Muscle of leg (tissue), 16 donors: ENCODE data around the gene GABRR3. TPM values are rescaled to one million over a fixed set of nuclear protein-coding genes. Genes with fewer than 3 reads are reported as not detected.

Source experiments
- DNase-seq: peaks from one replicate; pipeline ENCODE4 v3.0.0; 2013
- H3K27ac ChIP-seq: one replicate; pipeline ENCODE4 v1.5.1; 2013; ENCODE audit warnings: mild to moderate bottlenecking, low read length, control low read depth
- H3K27me3 ChIP-seq: one replicate; pipeline ENCODE4 v1.6.1; 2013; ENCODE audit warnings: low read length; ENCODE audit not compliant: control insufficient read depth, insufficient read depth
- H3K36me3 ChIP-seq: one replicate; pipeline ENCODE4 v1.6.1; 2013; ENCODE audit warnings: low read length; ENCODE audit not compliant: control insufficient read depth, insufficient read depth
- H3K4me1 ChIP-seq: one replicate; pipeline ENCODE4 v1.6.1; 2013; ENCODE audit warnings: low read length; ENCODE audit not compliant: control insufficient read depth, insufficient read depth
- H3K4me3 ChIP-seq: one replicate; pipeline ENCODE4 v1.5.1; 2013; ENCODE audit warnings: low read length, control low read depth
- H3K9me3 ChIP-seq: replicated peaks from 2 replicates; pipeline ENCODE4 v1.6.1; 2013; ENCODE audit warnings: low read depth, low read length; ENCODE audit not compliant: control insufficient read depth
- WGBS: methylation state at CpG from one replicate; pipeline ENCODE4 v1.1.5; 2013; ENCODE audit warnings: missing lambda C conversion rate; ENCODE audit not compliant: insufficient coverage; 5-methylcytosine and 5-hydroxymethylcytosine counted together
- long read RNA-seq, 11 donors: transcript quantifications; one replicate each; lab custom pipeline, GENCODE V29; 2026
- polyA plus RNA-seq, 8 donors: library from polyadenylated mRNA; unstranded; fragments of 120-200 nt; gene quantifications; one replicate each; pipeline versions ENCODE4 v1.2.1 to v1.2.3, GENCODE V29; 2013; ENCODE audit warnings: inconsistent platforms in 1 of 8, low replicate concordance in 1 of 8; ENCODE audit not compliant: insufficient read length in 8 of 8, insufficient read depth in 1 of 8
- total RNA-seq: library from RNA; stranded (reverse); fragments of 120-200 nt; gene quantifications from one replicate; pipeline ENCODE4 v1.2.4, GENCODE V29; 2013

Gene GABRR3
- total RNA-seq (not detected), polyA plus RNA-seq (not detected)
- long read RNA-seq, donor 1, result 0 reads
- long read RNA-seq, donor 2, result 0 reads
- long read RNA-seq, donor 3, result 0 reads
- long read RNA-seq, donor 4, result 0 reads
- long read RNA-seq, donor 5, result 0 reads
- long read RNA-seq, donor 6, result 0 reads
- long read RNA-seq, donor 7, result 0 reads
- long read RNA-seq, donor 8, result 0 reads
- long read RNA-seq, donor 9, result 0 reads
- long read RNA-seq, donor 10, result 0 reads
- long read RNA-seq, donor 11, result 0 reads

DNA sequence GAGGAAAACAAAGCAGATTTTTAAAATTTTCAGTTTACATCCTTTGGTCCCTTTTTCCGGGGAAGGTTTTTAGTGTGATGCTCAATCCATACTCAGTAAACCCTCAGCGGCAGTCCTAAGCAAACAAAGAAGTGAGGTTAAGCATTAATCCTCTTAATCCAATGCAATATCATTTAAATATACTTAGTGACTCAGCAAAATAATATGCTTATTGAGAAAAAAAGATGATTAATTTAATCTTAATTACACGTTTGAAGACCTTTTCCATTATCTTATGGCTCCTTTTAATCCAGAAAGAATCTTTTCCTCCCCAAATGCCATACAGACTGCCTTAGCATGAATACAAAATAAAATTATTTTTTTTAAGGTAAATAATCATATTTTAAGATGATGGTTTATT, at the start of gene GABRR3:
GABRR3 (minus strand) TSS at position 108 of the 400 bp plus-strand sequence. CDS start 328 bp downstream, outside the sequence.
- Histone ChIP-seq H3K27me3 (no peaks in the 10 kb centered on the region), H3K4me3 (no peak within 1 kb of the TSS), H3K4me1 (no peaks in the 10 kb centered on the region), H3K36me3 (no peaks in the 10 kb centered on the region), H3K9me3 (no peaks in the 10 kb centered on the region), H3K27ac (no peak within 1 kb of the TSS)
- WGBS, result no CpG with 5 or more reads among the region's 3 CpGs
- DNase-seq, result no peak

DNA sequence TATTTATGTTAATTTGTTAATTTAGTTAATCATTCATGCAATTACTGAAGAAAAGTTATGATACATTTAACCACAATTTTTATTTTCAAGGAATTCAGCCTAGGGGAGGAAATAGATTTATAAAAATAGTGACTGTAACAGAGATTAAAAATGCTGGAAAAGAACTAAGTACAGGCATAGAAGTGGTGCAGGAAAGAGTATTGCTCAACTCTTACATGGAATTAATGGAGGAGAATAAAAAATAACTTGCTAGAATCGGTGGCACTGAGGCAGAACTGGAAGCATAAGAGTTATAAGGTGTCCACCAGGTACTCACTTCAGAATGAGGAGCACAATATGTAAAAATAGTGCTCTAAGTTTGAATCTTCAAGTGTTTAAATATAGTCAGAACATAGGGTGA, 38.4 kb upstream of the GABRR3 start:
- Histone ChIP-seq H3K36me3 (no peaks in the 10 kb centered on the region), H3K4me3 (no peak overlapping the region), H3K9me3 (no peaks in the 10 kb centered on the region), H3K27ac (no peak overlapping the region), H3K27me3 (no peaks in the 10 kb centered on the region), H3K4me1 (no peaks in the 10 kb centered on the region)
- no peak for DNase-seq
- WGBS, result 33% methylated on average over 1 of the region's 1 CpG

DNA sequence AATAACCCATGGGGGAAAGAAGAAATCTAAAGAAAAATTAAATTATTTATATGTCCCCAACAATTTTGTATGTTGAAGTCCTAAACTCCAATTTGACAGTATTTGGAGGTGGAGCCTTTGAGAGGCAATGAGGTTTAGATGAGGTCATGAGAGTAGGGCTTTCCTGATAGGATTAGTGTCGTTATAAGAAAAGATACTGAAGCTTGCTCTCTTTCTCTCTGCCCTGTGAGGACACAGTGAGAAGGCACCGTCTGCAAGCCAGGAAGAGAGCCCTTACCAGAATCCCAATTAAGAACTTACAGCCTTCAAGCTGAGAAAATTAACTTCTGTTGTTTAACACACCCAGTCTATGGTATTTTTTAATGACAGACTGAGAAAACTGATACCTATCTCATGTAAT, 35.7 kb upstream of the GABRR3 start:
- Histone ChIP-seq H3K36me3 (no peaks in the 10 kb centered on the region), H3K27me3 (no peaks in the 10 kb centered on the region), H3K27ac (no peak overlapping the region), H3K4me1 (no peaks in the 10 kb centered on the region), H3K4me3 (no peak overlapping the region), H3K9me3 (no peaks in the 10 kb centered on the region)
- no CpG with 5 or more reads among the region's 2 CpGs for WGBS
- no peak for DNase-seq

DNA sequence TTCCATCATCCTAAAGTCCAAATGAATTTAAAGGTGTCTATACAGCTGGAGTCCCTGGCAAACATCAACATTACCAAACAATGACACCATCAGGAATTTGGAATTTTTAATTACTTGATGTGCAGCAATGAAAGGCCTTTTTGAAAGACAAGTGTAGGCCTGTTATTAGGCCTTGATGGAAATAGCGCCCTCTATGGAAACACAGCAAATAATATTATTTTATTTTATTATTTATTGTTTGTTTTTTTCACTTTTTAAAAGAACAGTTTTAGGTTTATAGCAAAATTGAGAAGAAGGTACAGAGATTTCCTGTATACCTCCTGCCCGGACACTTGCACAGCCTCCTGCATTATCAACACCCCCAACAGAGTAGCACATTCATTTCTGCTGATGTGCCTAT, 33.7 kb upstream of the GABRR3 start:
- no peak overlapping the region for H3K4me3 ChIP-seq
- no peak overlapping the region for H3K27ac ChIP-seq
- no peaks in the 10 kb centered on the region for H3K9me3 ChIP-seq
- H3K36me3 ChIP-seq, result no peaks in the 10 kb centered on the region
- no peaks in the 10 kb centered on the region for H3K27me3 ChIP-seq
- H3K4me1 ChIP-seq, result no peaks in the 10 kb centered on the region
- no peak for DNase-seq
- WGBS, result no CpG with 5 or more reads among the region's 2 CpGs

DNA sequence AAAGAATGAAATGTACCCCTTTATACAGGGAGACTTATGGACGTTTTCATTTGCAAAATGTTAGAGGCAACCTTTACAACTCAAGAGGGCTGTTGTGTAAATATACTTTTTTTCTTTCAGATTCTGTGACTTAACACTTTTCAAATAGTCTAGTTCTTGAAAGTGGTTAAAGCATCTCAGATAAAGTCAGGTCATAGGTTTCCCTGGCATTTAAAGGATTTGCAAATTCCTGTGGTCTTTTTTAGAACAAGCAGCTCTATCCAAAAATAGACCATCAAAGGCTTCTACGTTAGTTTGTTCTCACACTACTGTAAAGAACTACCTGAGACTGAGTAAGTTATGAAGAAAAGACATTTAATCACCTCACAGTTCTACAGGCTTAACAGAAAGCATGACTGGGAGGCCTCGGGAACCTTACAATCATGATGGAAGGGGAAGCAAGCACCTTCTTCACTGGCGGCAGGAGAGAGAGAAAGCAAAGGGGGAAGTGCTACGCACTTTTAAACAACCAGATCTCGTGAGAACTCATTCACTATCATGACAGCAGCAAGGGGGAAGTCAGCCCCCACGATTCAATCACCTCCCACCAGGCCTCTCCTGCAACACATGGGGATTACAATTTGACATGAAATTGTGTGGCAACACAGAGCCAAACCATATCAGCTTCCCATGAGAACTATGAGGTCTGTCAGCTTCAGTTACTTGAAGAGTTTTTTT, 23.3 kb upstream of the GABRR3 start:
- no peak overlapping the region for H3K4me3 ChIP-seq
- WGBS, result 20% methylated on average over 1 of the region's 7 CpGs
- H3K36me3 ChIP-seq, result no peaks in the 10 kb centered on the region
- no peak overlapping the region for H3K27ac ChIP-seq
- H3K9me3 ChIP-seq, result no peaks in the 10 kb centered on the region
- no peaks in the 10 kb centered on the region for H3K4me1 ChIP-seq
- DNase-seq, result no peak
- no peaks in the 10 kb centered on the region for H3K27me3 ChIP-seq

DNA sequence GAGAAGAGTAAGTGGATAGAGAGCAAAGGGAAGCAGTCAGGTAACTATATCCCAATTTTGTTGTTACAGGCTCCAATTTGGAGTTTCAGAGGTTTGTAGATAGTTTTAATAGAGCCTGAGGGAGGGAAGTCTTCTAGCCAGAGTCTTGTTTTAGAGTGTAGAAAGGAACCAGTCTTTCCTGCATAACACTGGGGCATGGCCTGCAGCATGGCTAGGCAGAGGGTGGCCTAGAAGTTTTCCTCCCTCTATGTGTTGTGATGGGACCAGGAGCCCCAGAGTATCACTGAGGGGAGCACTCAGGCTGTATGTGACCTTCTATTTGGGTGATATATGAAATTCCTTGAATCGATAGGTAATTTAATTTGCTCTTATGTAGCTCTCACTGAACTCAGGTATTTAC, 22.5 kb upstream of the GABRR3 start:
- no peak for DNase-seq
- Histone ChIP-seq H3K36me3 (no peaks in the 10 kb centered on the region), H3K27me3 (no peaks in the 10 kb centered on the region), H3K4me3 (no peak overlapping the region), H3K4me1 (no peaks in the 10 kb centered on the region), H3K9me3 (no peaks in the 10 kb centered on the region), H3K27ac (no peak overlapping the region)
- WGBS, result no CpG with 5 or more reads among the region's 1 CpG

DNA sequence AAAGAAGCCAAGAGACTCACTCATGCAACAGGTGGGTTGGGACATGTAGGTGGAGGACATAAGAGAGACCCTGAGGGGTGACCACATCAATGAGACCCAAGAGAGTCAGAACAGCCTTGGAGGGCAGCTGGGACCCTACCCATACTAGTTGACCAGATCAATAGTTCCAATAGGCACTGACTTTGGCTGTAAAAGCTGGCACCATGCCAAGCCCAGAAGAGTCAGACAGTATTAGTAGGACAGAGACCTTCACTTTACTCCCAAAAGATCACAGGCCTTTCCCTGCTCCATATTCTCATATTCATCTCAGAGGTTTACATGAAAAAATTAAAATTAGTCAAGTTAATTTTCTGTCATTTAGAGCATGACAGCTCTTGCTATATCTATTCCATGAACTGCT, 20.9 kb upstream of the GABRR3 start:
- no peaks in the 10 kb centered on the region for H3K36me3 ChIP-seq
- no peaks in the 10 kb centered on the region for H3K9me3 ChIP-seq
- no peak overlapping the region for H3K4me3 ChIP-seq
- H3K27ac ChIP-seq, result no peak overlapping the region
- no peak for DNase-seq
- H3K4me1 ChIP-seq, result no peaks in the 10 kb centered on the region
- no peaks in the 10 kb centered on the region for H3K27me3 ChIP-seq

DNA sequence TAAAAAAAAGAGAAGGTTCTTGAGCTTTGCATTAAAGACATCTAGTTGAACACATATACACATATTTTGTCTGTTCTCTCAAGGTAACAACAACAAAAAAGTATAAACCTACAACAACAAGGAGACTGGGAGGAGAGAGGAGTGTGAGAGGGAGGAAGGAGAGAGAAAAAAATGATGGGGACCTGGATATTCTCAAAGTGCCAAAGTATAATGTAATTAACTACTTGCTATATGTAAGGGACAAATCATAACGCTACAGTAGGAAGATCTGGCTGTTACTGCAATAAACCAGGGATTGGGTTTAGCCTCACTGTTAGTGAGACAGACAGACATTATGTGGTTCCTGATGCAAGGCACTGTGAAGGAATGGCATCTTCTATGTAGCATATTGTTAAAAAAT, 14.2 kb upstream of the GABRR3 start:
- H3K36me3 ChIP-seq, result no peaks in the 10 kb centered on the region
- no peak for DNase-seq
- no peaks in the 10 kb centered on the region for H3K4me1 ChIP-seq
- no peak overlapping the region for H3K27ac ChIP-seq
- no CpG with 5 or more reads among the region's 1 CpG for WGBS
- no peaks in the 10 kb centered on the region for H3K27me3 ChIP-seq
- H3K4me3 ChIP-seq, result no peak overlapping the region
- H3K9me3 ChIP-seq, result no peaks in the 10 kb centered on the region

DNA sequence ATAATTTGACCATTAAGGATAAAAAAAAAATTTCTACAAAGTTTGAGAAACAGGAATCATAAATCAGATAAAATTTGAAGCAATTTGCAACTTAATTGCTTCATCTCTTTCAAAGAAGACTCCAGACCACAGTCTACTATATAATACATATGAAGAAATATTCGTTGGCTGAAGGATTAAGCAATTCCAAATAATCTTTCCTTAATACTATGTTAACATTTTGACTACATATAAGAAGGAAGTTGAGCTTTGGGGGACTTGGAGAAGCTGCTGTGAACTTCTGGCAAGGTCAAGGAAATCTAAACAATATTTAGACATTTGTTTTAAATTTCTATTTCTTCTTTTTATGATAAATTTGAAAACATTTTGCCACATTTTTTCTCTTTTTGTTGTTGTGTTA, 13.5 kb upstream of the GABRR3 start:
- no CpG with 5 or more reads among the region's 1 CpG for WGBS
- no peaks in the 10 kb centered on the region for H3K4me1 ChIP-seq
- no peak for DNase-seq

DNA sequence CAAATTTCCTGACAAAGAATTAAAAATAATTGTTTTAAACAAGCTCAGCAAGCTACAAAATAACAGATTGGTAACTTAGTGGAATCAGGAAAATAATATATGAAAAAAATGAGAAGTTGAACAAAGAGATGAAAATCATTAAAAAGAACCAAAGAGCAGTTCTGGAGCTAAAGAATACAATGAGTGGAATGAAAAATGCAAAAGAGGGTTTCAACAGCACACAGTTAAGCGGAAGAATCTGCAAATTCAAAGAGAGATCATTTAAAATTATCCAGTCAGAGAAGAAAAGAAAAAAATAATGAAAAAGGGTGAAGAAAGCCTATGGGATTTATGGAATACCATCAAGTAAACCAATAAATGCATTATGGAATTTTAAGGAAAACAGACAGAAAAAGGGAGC, 6.2 kb upstream of the GABRR3 start:
- H3K4me1 ChIP-seq, result no peaks in the 10 kb centered on the region
- no peak for DNase-seq
- no peak overlapping the region for H3K27ac ChIP-seq
- no peaks in the 10 kb centered on the region for H3K9me3 ChIP-seq
- WGBS, result no CpG with 5 or more reads among the region's 1 CpG
- H3K4me3 ChIP-seq, result no peak overlapping the region
- no peaks in the 10 kb centered on the region for H3K36me3 ChIP-seq
- H3K27me3 ChIP-seq, result no peaks in the 10 kb centered on the region

More for the DNA sequence above, 13.5 kb upstream of the GABRR3 start:
- no peaks in the 10 kb centered on the region for H3K36me3 ChIP-seq
- no peak overlapping the region for H3K4me3 ChIP-seq
- no peak overlapping the region for H3K27ac ChIP-seq
- no peaks in the 10 kb centered on the region for H3K9me3 ChIP-seq
- H3K27me3 ChIP-seq, result no peaks in the 10 kb centered on the region
